ENCODE measurements around the gene FBXO15. TPM values are rescaled to one million over a fixed set of nuclear protein-coding genes. Genes with fewer than 3 reads are reported as not detected.

The FBXO15 gene
- total and polyA plus RNA-seq, 2 donors (not counting 3 experiments of a cell fraction or from before 2014, with no cell fraction given): not detected

DNA sequence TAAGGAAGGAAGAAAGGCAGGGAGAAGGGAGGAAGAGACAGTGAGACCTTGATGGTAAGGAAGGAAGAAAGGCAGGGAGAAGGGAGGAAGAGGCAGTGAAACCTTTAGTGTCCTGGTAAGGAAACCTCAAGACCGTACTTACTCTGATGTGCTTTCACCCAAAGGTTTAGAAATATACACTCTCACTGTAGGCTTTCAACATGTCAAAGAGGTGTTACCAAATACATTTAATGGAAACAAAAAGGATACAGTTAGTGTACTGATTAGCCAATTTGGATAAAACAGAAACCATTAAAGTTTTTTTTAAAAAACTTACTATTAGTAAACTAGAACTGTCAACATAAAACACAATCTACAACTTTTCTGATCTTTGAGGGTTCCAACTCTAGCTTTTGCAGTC lies 7.1 kb downstream of the FBXO15 start:
- ChIA-PET CTCF (no interaction called here), POLR2A (no interaction called here)
- no peaks in the 10 kb centered on the region for H3K9me3 ChIP-seq (replicated peaks; ENCODE audit: control insufficient read depth, insufficient read depth, low read length)
- no peak overlapping the region for H3K4me2 ChIP-seq (ENCODE audit: insufficient read depth, low read length)
- TF ChIP-seq GATA2 (IDR thresholded peaks at IDR 0.05; ENCODE audit: insufficient read depth, insufficient read length, low read depth, low read length) (no peak), CTCF (IDR thresholded peaks at IDR 0.05; ENCODE audit: extremely low read depth in 1 of 2, insufficient read depth in 1 of 2, low read depth in 1 of 2, low read length in 2 of 2) (no peak), POLR2AphosphoS5 (IDR thresholded peaks at IDR 0.05; ENCODE audit: insufficient read depth, low read depth, low read length) (no peak), POLR2A (IDR thresholded peaks at IDR 0.05; ENCODE audit: low read depth, low read length) (no peak), EZH2 (IDR thresholded peaks at IDR 0.05; ENCODE audit: borderline replicate concordance, low read depth, low read length, severe bottlenecking) (no peak), MYC (IDR thresholded peaks at IDR 0.05; ENCODE audit: low read depth, low read length) (no peak), JUN (IDR thresholded peaks at IDR 0.05; ENCODE audit: borderline replicate concordance, insufficient read depth, insufficient read length, low read depth) (no peak), FOS (IDR thresholded peaks at IDR 0.05; ENCODE audit: borderline replicate concordance, insufficient read depth, low read length) (no peak)
- TF ChIP-seq, protein P1, sequence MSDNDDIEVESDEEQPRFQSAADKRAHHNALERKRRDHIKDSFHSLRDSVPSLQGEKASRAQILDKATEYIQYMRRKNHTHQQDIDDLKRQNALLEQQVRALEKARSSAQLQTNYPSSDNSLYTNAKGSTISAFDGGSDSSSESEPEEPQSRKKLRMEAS (IDR thresholded peaks at IDR 0.05; ENCODE audit: insufficient read depth, insufficient read length): no peak
- dilution Hi-C loops (cut with MboI; ENCODE audit: extremely low pct_ligation_motif_present, low sequenced_read_pairs) (no loop called here), intact Hi-C loops (cut with micrococcal nuclease) (no loop called here)
- FAIRE-seq: no peak
- no TSS peak for BruUV-seq (replicated peaks)
- H3K4me1 ChIP-seq (ENCODE audit: control insufficient read depth, extremely low read depth, insufficient read depth, low read length): no peaks in the 10 kb centered on the region
- H3K9ac ChIP-seq (replicated peaks; ENCODE audit: extremely low read depth, insufficient read depth, low read length): no peak overlapping the region
- no peak overlapping the region for H2AFZ ChIP-seq (ENCODE audit: low read depth, low read length)
- no peak overlapping the region for H3K27ac ChIP-seq (ENCODE audit: insufficient read depth, low read depth, low read length)
- no peak overlapping the region for H3K4me3 ChIP-seq (replicated peaks in 1 of 3; ENCODE audit: insufficient read depth in 1 of 3, low read depth in 1 of 3, low read length in 3 of 3)
- no peaks in the 10 kb centered on the region for H4K20me1 ChIP-seq (replicated peaks; ENCODE audit: control insufficient read depth, extremely low read depth, insufficient read depth, low read length)
- H3K36me3 ChIP-seq (ENCODE audit: control insufficient read depth in 2 of 2, extremely low read depth in 1 of 2, insufficient read depth in 2 of 2, low read length in 2 of 2): no peaks in the 10 kb centered on the region
- DNase-seq (ENCODE audit: low read depth, low spot score): no peak
- no peaks in the 10 kb centered on the region for H3K9me1 ChIP-seq (replicated peaks; ENCODE audit: control insufficient read depth, extremely low read depth, insufficient read depth, low read length)
- H3K27me3 ChIP-seq (ENCODE audit: control insufficient read depth in 2 of 2, insufficient read depth in 2 of 2, low read length in 2 of 2): no peaks in the 10 kb centered on the region
- no peaks in the 10 kb centered on the region for H3K79me2 ChIP-seq (ENCODE audit: control insufficient read depth, insufficient read depth, low read length)
